ENCODE measurements around the gene REXO1.

Gene REXO1

DNA sequence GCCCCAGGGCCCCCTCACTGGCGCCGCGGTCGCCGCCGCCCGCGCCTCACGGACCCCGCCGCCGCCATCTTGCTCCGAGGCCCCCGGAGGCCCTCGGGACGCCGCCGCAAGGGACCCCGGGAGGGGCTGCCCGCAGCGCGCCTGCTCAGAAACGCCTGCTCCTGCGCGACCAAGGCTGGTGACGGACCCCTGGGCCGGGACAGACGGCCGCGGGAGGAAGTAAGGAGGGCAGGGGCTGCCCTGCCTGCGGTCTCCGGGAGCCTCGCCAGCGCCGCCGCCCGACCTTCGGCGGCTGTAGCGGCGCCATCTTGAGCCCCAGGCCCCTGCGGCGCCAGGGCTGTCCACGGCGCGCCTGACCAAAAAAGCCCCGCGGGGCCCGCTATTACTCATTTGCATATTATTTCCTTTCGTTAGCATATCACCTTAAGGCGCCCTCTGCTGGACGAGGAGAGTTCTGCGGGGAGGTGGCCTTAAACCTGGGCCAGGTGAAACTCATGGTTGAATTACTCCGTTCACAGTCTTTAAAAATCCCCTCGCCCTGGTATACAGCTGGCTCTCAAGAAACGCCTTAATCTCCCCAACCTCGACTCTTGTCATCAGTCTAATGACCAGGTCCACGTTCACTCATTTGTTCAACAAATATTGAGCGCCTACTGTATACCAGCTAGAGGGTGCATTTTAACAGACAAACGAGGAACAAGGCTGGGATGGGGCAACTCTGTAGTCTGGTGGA lies at the start of gene REXO1 (continued):
- peak; percentile 63 for TF ChIP-seq GLIS1 (tag by site-specific recombination; IDR thresholded peaks at IDR 0.05)
- TF ChIP-seq ZNF391 (tag by site-specific recombination; IDR thresholded peaks at IDR 0.05; ENCODE audit: borderline replicate concordance, low read depth) = 0 out of 2 replicates have a peak, but pooled peaks have one; percentile 42
- no peak for TF ChIP-seq GLIS2 (tag by site-specific recombination; IDR thresholded peaks at IDR 0.05)
- TF ChIP-seq, protein P1, sequence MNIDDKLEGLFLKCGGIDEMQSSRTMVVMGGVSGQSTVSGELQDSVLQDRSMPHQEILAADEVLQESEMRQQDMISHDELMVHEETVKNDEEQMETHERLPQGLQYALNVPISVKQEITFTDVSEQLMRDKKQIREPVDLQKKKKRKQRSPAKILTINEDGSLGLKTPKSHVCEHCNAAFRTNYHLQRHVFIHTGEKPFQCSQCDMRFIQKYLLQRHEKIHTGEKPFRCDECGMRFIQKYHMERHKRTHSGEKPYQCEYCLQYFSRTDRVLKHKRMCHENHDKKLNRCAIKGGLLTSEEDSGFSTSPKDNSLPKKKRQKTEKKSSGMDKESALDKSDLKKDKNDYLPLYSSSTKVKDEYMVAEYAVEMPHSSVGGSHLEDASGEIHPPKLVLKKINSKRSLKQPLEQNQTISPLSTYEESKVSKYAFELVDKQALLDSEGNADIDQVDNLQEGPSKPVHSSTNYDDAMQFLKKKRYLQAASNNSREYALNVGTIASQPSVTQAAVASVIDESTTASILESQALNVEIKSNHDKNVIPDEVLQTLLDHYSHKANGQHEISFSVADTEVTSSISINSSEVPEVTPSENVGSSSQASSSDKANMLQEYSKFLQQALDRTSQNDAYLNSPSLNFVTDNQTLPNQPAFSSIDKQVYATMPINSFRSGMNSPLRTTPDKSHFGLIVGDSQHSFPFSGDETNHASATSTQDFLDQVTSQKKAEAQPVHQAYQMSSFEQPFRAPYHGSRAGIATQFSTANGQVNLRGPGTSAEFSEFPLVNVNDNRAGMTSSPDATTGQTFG (tag by site-specific recombination; IDR thresholded peaks at IDR 0.05; ENCODE audit: borderline replicate concordance) = 0 out of 2 replicates have a peak, but pooled peaks have one; percentile 46
- no peak for TF ChIP-seq EGR2 (tag by site-specific recombination; IDR thresholded peaks at IDR 0.05; ENCODE audit: low read depth)
- TF ChIP-seq ZNF311 (tag by site-specific recombination; IDR thresholded peaks at IDR 0.05; ENCODE audit: borderline replicate concordance) = no peak
- TF ChIP-seq, protein P2, sequence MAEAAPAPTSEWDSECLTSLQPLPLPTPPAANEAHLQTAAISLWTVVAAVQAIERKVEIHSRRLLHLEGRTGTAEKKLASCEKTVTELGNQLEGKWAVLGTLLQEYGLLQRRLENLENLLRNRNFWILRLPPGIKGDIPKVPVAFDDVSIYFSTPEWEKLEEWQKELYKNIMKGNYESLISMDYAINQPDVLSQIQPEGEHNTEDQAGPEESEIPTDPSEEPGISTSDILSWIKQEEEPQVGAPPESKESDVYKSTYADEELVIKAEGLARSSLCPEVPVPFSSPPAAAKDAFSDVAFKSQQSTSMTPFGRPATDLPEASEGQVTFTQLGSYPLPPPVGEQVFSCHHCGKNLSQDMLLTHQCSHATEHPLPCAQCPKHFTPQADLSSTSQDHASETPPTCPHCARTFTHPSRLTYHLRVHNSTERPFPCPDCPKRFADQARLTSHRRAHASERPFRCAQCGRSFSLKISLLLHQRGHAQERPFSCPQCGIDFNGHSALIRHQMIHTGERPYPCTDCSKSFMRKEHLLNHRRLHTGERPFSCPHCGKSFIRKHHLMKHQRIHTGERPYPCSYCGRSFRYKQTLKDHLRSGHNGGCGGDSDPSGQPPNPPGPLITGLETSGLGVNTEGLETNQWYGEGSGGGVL (tag by site-specific recombination; IDR thresholded peaks at IDR 0.05) = no peak
- TF ChIP-seq ZNF660 (tag by site-specific recombination; IDR thresholded peaks at IDR 0.05) = peak; percentile 88
- TF ChIP-seq ZNF658 (tag by site-specific recombination; IDR thresholded peaks at IDR 0.05) = no peak
- no peak for TF ChIP-seq ZFP41 (tag by site-specific recombination; IDR thresholded peaks at IDR 0.05; ENCODE audit: borderline replicate concordance)
- TF ChIP-seq ATF2 (tag by site-specific recombination; IDR thresholded peaks at IDR 0.05; ENCODE audit: low read depth) = no peak
- 0 out of 2 replicates have a peak, but pooled peaks have one; percentile 9 for TF ChIP-seq ZNF10 (tag by site-specific recombination; IDR thresholded peaks at IDR 0.05)
- peak; percentile 61 for TF ChIP-seq ZNF843 (tag by site-specific recombination; IDR thresholded peaks at IDR 0.05)
- no peak for TF ChIP-seq ZNF510 (tag by site-specific recombination; IDR thresholded peaks at IDR 0.05; ENCODE audit: insufficient replicate concordance)
- TF ChIP-seq ZNF426 (tag by site-specific recombination; IDR thresholded peaks at IDR 0.05) = no peak
- TF ChIP-seq ZNF623 (tag by site-specific recombination; IDR thresholded peaks at IDR 0.05) = no peak
- TF ChIP-seq, protein P3, sequence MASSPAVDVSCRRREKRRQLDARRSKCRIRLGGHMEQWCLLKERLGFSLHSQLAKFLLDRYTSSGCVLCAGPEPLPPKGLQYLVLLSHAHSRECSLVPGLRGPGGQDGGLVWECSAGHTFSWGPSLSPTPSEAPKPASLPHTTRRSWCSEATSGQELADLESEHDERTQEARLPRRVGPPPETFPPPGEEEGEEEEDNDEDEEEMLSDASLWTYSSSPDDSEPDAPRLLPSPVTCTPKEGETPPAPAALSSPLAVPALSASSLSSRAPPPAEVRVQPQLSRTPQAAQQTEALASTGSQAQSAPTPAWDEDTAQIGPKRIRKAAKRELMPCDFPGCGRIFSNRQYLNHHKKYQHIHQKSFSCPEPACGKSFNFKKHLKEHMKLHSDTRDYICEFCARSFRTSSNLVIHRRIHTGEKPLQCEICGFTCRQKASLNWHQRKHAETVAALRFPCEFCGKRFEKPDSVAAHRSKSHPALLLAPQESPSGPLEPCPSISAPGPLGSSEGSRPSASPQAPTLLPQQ (tag by site-specific recombination; IDR thresholded peaks at IDR 0.05) = peak; percentile 96
- TF ChIP-seq ZNF223 (tag by site-specific recombination; IDR thresholded peaks at IDR 0.05) = no peak
- TF ChIP-seq ZNF561 (tag by site-specific recombination; IDR thresholded peaks at IDR 0.05; ENCODE audit: borderline replicate concordance) = peak; percentile 55; the same call in 1 of the 2 replicates
- TF ChIP-seq ZNF274 (IDR thresholded peaks at IDR 0.05; ENCODE audit: low read length) = no peak
- TF ChIP-seq ZNF274 (tag by site-specific recombination; IDR thresholded peaks at IDR 0.05; ENCODE audit: borderline replicate concordance) = no peak
- TF ChIP-seq ZNF132 (tag by site-specific recombination; IDR thresholded peaks at IDR 0.05; ENCODE audit: borderline replicate concordance) = no peak
- TF ChIP-seq ZNF354C (tag by site-specific recombination; IDR thresholded peaks at IDR 0.05; ENCODE audit: borderline replicate concordance, low read depth) = no peak
- TF ChIP-seq YY2 (tag by site-specific recombination; IDR thresholded peaks at IDR 0.05) = peak; percentile 99
- peak; percentile 67; the same call in 1 of the 2 replicates for TF ChIP-seq SP7 (tag by site-specific recombination; IDR thresholded peaks at IDR 0.05)
- TF ChIP-seq ZNF670 (tag by site-specific recombination; IDR thresholded peaks at IDR 0.05; ENCODE audit: low read depth) = no peak
- TF ChIP-seq ZNF654 (tag by site-specific recombination; IDR thresholded peaks at IDR 0.05; ENCODE audit: low read depth) = peak; percentile 25; the same call in 1 of the 2 replicates
- peak; percentile 44 for TF ChIP-seq KLF9 (tag by site-specific recombination; IDR thresholded peaks at IDR 0.05; ENCODE audit: low read depth)
- 0 out of 2 replicates have a peak, but pooled peaks have one; percentile 33 for TF ChIP-seq ZBTB10 (tag by site-specific recombination; IDR thresholded peaks at IDR 0.05)

Data from HEK293 (cell line).